ENCODE results near the gene ZBTB18.

Gene ZBTB18

DNA sequence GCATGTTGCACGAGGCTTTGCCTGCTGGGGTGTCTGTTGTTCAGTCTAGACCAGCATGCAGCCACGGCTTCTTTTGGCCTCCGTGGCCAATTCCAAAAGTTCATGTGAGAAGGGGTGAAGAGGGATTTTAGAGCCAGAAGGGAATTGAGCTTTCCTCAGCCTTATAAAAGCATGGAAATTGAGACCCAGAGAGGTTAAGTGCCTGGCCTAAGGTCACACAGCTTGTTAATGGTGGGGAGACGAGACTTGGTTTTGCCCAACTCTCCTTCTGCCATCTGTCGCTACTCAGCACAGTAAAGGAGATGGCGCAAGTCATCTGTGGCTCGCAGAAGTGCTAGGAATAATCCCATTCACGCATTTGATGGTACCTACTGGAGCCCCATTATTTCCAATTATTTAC is 25.7 kb downstream of the ZBTB18 start:
- no peak for DNase-seq (ENCODE audit: low read depth)
- TF ChIP-seq, protein P1, sequence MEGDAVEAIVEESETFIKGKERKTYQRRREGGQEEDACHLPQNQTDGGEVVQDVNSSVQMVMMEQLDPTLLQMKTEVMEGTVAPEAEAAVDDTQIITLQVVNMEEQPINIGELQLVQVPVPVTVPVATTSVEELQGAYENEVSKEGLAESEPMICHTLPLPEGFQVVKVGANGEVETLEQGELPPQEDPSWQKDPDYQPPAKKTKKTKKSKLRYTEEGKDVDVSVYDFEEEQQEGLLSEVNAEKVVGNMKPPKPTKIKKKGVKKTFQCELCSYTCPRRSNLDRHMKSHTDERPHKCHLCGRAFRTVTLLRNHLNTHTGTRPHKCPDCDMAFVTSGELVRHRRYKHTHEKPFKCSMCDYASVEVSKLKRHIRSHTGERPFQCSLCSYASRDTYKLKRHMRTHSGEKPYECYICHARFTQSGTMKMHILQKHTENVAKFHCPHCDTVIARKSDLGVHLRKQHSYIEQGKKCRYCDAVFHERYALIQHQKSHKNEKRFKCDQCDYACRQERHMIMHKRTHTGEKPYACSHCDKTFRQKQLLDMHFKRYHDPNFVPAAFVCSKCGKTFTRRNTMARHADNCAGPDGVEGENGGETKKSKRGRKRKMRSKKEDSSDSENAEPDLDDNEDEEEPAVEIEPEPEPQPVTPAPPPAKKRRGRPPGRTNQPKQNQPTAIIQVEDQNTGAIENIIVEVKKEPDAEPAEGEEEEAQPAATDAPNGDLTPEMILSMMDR (IDR thresholded peaks at IDR 0.05; ENCODE audit: low read length, missing control alignments) = no peak
- H3K4me3 ChIP-seq (replicated peaks; ENCODE audit: low read depth, low read length) = no peak overlapping the region

DNA sequence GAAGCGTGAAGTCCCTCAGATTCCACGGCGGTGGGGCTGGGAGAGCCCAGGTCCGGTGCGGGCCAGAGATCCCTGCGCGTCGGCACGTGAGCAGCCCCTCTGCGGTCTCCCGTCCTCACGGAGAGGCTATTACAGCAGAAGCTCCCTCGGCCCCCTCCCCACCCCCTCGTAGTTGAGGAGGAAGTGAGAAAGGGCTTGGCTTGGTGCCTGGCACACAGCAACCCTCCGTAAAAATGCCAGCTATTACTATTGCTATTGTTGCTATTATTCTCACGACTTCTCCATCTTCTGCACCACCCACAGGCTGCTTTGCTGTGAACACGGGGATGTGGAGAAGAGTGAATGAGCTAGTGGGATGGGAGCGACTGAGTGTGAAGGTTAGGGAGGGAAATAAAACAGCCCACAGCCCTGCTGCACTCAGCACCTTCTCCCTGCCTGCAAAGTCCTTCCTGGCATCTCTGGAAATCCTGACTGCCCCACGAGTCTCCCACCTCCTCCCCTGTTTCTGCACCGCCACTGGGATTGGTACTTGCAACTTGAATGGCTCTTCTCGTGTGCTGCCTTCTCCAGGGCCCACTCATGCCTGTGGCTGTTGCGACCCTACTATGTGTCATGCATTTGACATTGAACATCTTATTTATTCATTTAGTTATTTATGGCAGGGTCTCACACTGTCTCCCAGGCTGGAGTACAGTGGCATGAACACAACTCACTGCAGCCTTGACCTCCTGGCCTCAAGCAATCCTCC is 26.6 kb downstream of the ZBTB18 start:
- TF ChIP-seq, protein P1 (IDR thresholded peaks at IDR 0.05; ENCODE audit: low read length, missing control alignments) = no peak
- no peak overlapping the region for H3K4me3 ChIP-seq (replicated peaks; ENCODE audit: low read depth, low read length)
- no peak for DNase-seq (ENCODE audit: low read depth)

DNA sequence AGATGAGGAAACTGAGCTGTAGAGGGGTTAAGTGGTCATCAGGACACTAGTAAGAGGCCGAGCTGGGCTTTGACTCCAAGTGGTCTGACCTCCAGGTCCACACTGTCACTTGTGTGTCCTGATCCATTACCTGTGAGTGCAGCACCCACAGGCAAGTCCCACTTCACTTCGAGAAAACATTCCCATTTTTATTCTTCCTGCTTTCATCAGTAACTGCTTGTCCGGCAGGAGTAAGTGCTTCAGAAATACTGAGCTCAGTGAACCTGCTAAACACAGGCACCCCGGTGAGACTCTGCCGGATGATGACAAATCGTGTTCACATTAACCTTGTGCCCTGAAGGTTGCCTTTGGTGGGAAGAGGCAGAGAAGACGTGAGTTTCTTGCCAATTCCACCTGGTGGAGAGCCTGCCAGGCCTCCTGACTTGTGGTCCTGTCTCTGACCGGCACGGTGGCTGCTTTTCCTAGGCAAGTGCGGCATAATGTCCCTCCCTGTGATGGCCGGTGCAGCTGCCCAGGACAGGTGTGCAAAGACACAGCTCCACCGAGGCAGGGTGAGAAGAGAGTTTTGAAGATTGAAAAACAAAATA is 29.4 kb downstream of the ZBTB18 start:
- TF ChIP-seq, protein P1 (IDR thresholded peaks at IDR 0.05; ENCODE audit: low read length, missing control alignments) = no peak
- no peak for DNase-seq (ENCODE audit: low read depth)
- H3K4me3 ChIP-seq (replicated peaks; ENCODE audit: low read depth, low read length) = no peak overlapping the region

DNA sequence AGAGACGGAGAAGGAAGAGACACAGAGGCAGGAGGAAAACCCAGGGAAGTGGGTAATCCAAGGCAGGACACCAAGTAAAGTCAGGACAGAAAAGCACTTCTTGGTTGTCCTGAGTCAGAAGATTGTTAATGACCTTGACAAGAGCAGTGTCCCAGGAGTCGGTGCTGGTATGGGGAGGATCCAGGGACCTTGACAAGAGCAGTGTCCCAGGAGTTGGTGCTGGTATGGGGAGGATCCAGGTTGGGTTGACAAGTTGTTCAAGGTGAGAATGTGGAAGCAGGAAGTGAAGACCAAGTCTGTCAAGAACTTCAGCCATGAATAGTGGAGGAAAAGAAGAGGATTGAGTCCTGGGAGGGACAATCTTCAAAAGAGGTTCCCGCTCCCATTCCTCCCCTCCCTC is 31.9 kb downstream of the ZBTB18 start:
- H3K4me3 ChIP-seq (replicated peaks; ENCODE audit: low read depth, low read length) = no peak overlapping the region
- DNase-seq (ENCODE audit: low read depth) = no peak
- TF ChIP-seq, protein P1 (IDR thresholded peaks at IDR 0.05; ENCODE audit: low read length, missing control alignments) = no peak

DNA sequence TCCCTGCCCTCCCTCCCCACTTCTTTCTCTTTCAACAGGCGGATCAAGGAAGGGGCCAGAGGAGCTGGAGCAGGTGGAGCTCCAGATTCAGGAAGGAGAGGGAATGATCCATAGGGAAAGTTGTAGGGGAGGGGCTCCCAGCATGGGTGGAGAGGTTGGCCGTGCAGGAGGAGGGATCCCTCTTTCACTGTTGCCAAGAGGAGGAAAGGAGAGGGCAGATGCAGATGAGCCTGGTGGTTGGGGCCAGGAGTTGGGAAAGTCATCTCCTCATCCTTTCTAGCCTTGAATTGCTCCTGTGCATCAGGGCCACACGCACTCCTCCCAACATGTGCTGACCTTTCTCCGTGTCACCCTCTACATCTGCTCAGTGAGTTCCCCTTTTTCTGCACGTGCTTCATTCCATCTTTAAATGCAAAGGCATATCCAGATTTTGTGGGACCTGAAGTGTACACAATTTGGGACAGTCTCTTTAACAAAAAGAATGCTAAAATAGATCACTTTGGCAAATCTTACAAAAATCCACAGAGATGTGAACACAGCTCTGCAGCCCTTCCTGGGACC is 32.4 kb downstream of the ZBTB18 start:
- no peak overlapping the region for H3K4me3 ChIP-seq (replicated peaks; ENCODE audit: low read depth, low read length)
- TF ChIP-seq, protein P1 (IDR thresholded peaks at IDR 0.05; ENCODE audit: low read length, missing control alignments) = no peak
- DNase-seq (ENCODE audit: low read depth) = no peak

DNA sequence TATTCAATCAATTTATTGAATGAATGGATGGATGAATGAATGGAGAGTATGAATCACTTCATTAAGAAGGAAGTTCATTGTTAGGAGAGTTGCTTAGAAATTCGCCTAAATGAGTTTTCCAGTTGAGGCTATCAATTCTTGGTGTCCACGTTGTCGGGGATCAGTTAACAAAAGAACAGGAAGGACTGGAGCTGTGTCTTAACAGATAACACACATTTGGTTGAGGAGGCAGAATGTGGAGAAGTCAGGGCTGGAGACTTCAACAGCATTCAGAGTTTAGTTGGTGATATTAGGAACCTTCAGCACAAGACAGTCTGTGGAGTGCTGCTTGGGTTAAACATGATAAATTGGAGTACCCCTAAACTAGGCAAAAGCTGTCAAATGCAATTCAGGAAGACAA is 33.7 kb downstream of the ZBTB18 start:
- no peak for DNase-seq (ENCODE audit: low read depth)
- H3K4me3 ChIP-seq (replicated peaks; ENCODE audit: low read depth, low read length) = no peak overlapping the region
- TF ChIP-seq, protein P1 (IDR thresholded peaks at IDR 0.05; ENCODE audit: low read length, missing control alignments) = no peak

Measured in fibroblast of pulmonary artery (primary cell).